HG03175 (cell line): Measurements from ENCODE around the gene KAT14.
"Not testable (repeated sequence)": the region's sequence is repeated elsewhere in the genome, so short reads cannot be mapped to it uniquely, and the experiment has no call there.

Source experiments
- ATAC-seq: cut with Tn5 transposase; IDR thresholded peaks from one replicate; pipeline ENCODE4 v1.9.1; 2021; ENCODE audit warnings: mild to moderate bottlenecking, moderate library complexity; ENCODE audit not compliant: unreplicated experiment

Gene KAT14

GRCh38 chr20:18137412-18138265, at the start of gene KAT14, which contains the start of gene PET117:
KAT14 (plus strand) TSS chr20:18137863; CDS start chr20:18142661, 4,798 bp downstream.
PET117 (plus strand) TSS chr20:18137863; CDS start chr20:18137956, 93 bp downstream.
- ATAC-seq = peak; percentile 87

GRCh38 chr20:18088298-18088697, 49.4 kb upstream of the KAT14 start:
- not testable (repeated sequence) for ATAC-seq

- not testable (repeated sequence) for ATAC-seq
These were observed 48.8 kb upstream of the KAT14 start for GRCh38 chr20:18088841-18089240.

- no peak for ATAC-seq
These were observed 47.6 kb upstream of the KAT14 start for GRCh38 chr20:18090044-18090443.

- no peak for ATAC-seq
These were observed 47.2 kb upstream of the KAT14 start for GRCh38 chr20:18090477-18090876.

- ATAC-seq = no peak
These were observed 46.0 kb upstream of the KAT14 start for GRCh38 chr20:18091623-18092022.

- no peak for ATAC-seq
These were observed 44.8 kb upstream of the KAT14 start for GRCh38 chr20:18092890-18093289.

- no peak for ATAC-seq
These were observed 44.3 kb upstream of the KAT14 start for GRCh38 chr20:18093388-18093787.

- ATAC-seq = no peak
These were observed 43.5 kb upstream of the KAT14 start for GRCh38 chr20:18094191-18094590.

GRCh38 chr20:18100569-18100968, 37.1 kb upstream of the KAT14 start:
- not testable (repeated sequence) for ATAC-seq

- ATAC-seq = no peak
These were observed 36.4 kb upstream of the KAT14 start for GRCh38 chr20:18101125-18101810.

GRCh38 chr20:18103497-18103896, 34.2 kb upstream of the KAT14 start:
- ATAC-seq = no peak

GRCh38 chr20:18108326-18108725, 29.3 kb upstream of the KAT14 start:
- no peak for ATAC-seq

GRCh38 chr20:18128574-18128973, 9.1 kb upstream of the KAT14 start:
- ATAC-seq = not testable (repeated sequence)

GRCh38 chr20:18132663-18133062, 5.0 kb upstream of the KAT14 start:
- ATAC-seq = no peak

GRCh38 chr20:18133962-18134361, 3.7 kb upstream of the KAT14 start:
- no peak for ATAC-seq

- ATAC-seq = peak; percentile 10
These were observed 561 bp downstream of the KAT14 start for GRCh38 chr20:18138266-18138582.

- no peak for ATAC-seq
These were observed 1.2 kb downstream of the KAT14 start for GRCh38 chr20:18138639-18139583.

GRCh38 chr20:18139832-18140231, 2.2 kb downstream of the KAT14 start:
- ATAC-seq = no peak

- no peak for ATAC-seq
These were observed 7.0 kb downstream of the KAT14 start for GRCh38 chr20:18144541-18145099.

- ATAC-seq = no peak
These were observed 16.7 kb downstream of the KAT14 start for GRCh38 chr20:18154342-18154741.
